ENCODE data around the gene ZNF330.
"Not testable (repeated sequence)": the region's sequence is repeated elsewhere in the genome, so short reads cannot be mapped to it uniquely, and the experiment has no call there.

ZNF330 gene

GRCh38 chr4:141213550-141213991 lies 7.1 kb upstream of the ZNF330 start:
- in situ Hi-C loops (cut with MboI; ENCODE audit: low sequenced_read_pairs, unreplicated experiment) = no loop called here
- DNase-seq (ENCODE audit: low spot score) = no peak
- no peak for TF ChIP-seq CTCF (IDR thresholded peaks at IDR 0.05; ENCODE audit: borderline replicate concordance, control extremely low read depth, extremely low read depth, insufficient read depth, missing control alignments)

GRCh38 chr4:141215030-141215429 lies 5.7 kb upstream of the ZNF330 start:
- TF ChIP-seq CTCF (IDR thresholded peaks at IDR 0.05; ENCODE audit: borderline replicate concordance, control extremely low read depth, extremely low read depth, insufficient read depth, missing control alignments) = no peak
- no peak for DNase-seq (ENCODE audit: low spot score)
- in situ Hi-C loops (cut with MboI; ENCODE audit: low sequenced_read_pairs, unreplicated experiment) = no loop called here

- no peak for TF ChIP-seq CTCF (IDR thresholded peaks at IDR 0.05; ENCODE audit: borderline replicate concordance, control extremely low read depth, extremely low read depth, insufficient read depth, missing control alignments)
- no peak for DNase-seq (ENCODE audit: low spot score)
- in situ Hi-C loops (cut with MboI; ENCODE audit: low sequenced_read_pairs, unreplicated experiment) = no loop called here
Observed at GRCh38 chr4:141216002-141216761, 4.5 kb upstream of the ZNF330 start.

GRCh38 chr4:141220271-141220670 lies 424 bp upstream of the ZNF330 start:
- in situ Hi-C loops (cut with MboI; ENCODE audit: low sequenced_read_pairs, unreplicated experiment) = no loop called here
- DNase-seq (ENCODE audit: low spot score) = no peak
- TF ChIP-seq CTCF (IDR thresholded peaks at IDR 0.05; ENCODE audit: borderline replicate concordance, control extremely low read depth, extremely low read depth, insufficient read depth, missing control alignments) = no peak

- in situ Hi-C loops (cut with MboI; ENCODE audit: low sequenced_read_pairs, unreplicated experiment) = no loop called here
Observed at GRCh38 chr4:141223418-141223817, 2.7 kb downstream of the ZNF330 start.

GRCh38 chr4:141227280-141227679 lies 6.6 kb downstream of the ZNF330 start:
- in situ Hi-C loops (cut with MboI; ENCODE audit: low sequenced_read_pairs, unreplicated experiment); DNase-seq (ENCODE audit: low spot score): not testable (repeated sequence)

More at GRCh38 chr4:141223418-141223817, 2.7 kb downstream of the ZNF330 start:
- DNase-seq (ENCODE audit: low spot score) = no peak
- TF ChIP-seq CTCF (IDR thresholded peaks at IDR 0.05; ENCODE audit: borderline replicate concordance, control extremely low read depth, extremely low read depth, insufficient read depth, missing control alignments) = no peak

GRCh38 chr4:141229408-141230101 lies 8.9 kb downstream of the ZNF330 start:
- no peak for DNase-seq (ENCODE audit: low spot score)
- in situ Hi-C loops (cut with MboI; ENCODE audit: low sequenced_read_pairs, unreplicated experiment) = no loop called here
- no peak for TF ChIP-seq CTCF (IDR thresholded peaks at IDR 0.05; ENCODE audit: borderline replicate concordance, control extremely low read depth, extremely low read depth, insufficient read depth, missing control alignments)

Data from GM13976 (cell line).